GM19240 (cell line): ENCODE data around the gene OAS3.

Source experiments
- DNase-seq: peaks from one replicate; pipeline ENCODE4 v3.0.0; 2011; ENCODE audit warnings: low spot score; ENCODE audit not compliant: insufficient read length

The OAS3 gene

GRCh38 chr12:113010701-113011100 lies 72.4 kb downstream of the OAS3 start:
- DNase-seq: no peak

GRCh38 chr12:113014565-113014964 lies 76.3 kb downstream of the OAS3 start:
- DNase-seq: no peak

DNA sequence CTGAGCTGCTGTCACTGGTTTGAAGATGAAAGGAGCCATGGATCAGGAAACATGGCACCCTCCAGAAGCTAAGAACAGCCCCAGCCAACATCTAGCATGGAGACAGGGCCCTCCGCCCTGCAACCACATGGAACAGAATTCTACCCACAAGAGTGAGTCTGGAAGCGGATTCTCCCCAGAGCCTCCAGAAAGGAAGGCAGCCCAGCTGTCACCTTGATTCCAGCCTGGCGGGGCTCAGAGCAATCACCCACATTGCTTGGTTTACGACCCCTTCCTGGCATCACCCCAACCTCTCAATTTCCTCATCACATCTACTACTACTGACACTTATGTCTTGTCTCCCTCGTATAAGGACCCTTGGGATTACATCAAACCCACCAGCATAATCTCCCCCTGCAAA lies 78.5 kb downstream of the OAS3 start:
- DNase-seq: no peak

GRCh38 chr12:113019025-113019424 lies 80.8 kb downstream of the OAS3 start:
- DNase-seq: no peak

DNA sequence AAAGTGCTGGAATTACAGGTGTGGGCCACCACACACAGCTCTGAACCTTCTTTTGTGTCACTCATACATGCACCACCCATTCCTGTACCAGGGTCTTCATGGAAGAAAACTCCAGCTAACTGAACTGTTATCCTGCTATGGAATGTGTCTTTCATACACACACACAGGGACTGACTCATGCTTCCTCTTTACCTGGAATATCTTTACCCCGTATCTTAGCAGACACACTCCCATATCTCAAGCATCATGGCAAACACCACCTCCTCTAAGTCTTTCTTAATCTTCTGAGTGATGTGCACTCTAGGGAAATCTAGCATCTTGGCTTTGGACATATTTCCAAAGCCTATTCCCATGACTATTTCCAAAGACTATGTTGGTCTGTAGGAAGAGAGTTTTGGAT lies 83.2 kb downstream of the OAS3 start:
- DNase-seq: no peak
